CD4-positive, alpha-beta T cell treated with Interleukin-6 for 4 hours (primary cell): Measurements from ENCODE around the gene DYRK1A.
"Not testable (repeated sequence)": the region's sequence is repeated elsewhere in the genome, so short reads cannot be mapped to it uniquely, and the experiment has no call there.

ENCODE experiments used
- DNase-seq: peaks from one replicate; pipeline ENCODE4 v3.0.0-alpha.2; 2020; ENCODE audit warnings: mixed read lengths

Gene DYRK1A

GRCh38 chr21:37530901-37531351 is 164.4 kb downstream of the DYRK1A start:
- no peak for DNase-seq

- DNase-seq = no peak
Observed at GRCh38 chr21:37531431-37531932, 164.9 kb downstream of the DYRK1A start.

GRCh38 chr21:37532868-37533780 is 166.6 kb downstream of the DYRK1A start:
- no peak for DNase-seq

GRCh38 chr21:37534431-37534830 is 167.9 kb downstream of the DYRK1A start:
- DNase-seq = no peak

- no peak for DNase-seq
Observed at GRCh38 chr21:37535130-37535529, 168.6 kb downstream of the DYRK1A start.

- no peak for DNase-seq
Observed at GRCh38 chr21:37535672-37536071, 169.1 kb downstream of the DYRK1A start.

GRCh38 chr21:37536616-37537278 is 170.2 kb downstream of the DYRK1A start:
- DNase-seq = no peak

GRCh38 chr21:37537391-37537996 is 170.9 kb downstream of the DYRK1A start:
- DNase-seq = no peak

GRCh38 chr21:37538971-37539590 is 172.5 kb downstream of the DYRK1A start:
- DNase-seq = no peak

- DNase-seq = not testable (repeated sequence)
Observed at GRCh38 chr21:37541128-37541527, 174.6 kb downstream of the DYRK1A start.

GRCh38 chr21:37542512-37542911 is 175.9 kb downstream of the DYRK1A start:
- no peak for DNase-seq

GRCh38 chr21:37546299-37546908 is 179.8 kb downstream of the DYRK1A start:
- no peak for DNase-seq

GRCh38 chr21:37546949-37547614 is 180.5 kb downstream of the DYRK1A start:
- DNase-seq = no peak

GRCh38 chr21:37547615-37548200 is 181.1 kb downstream of the DYRK1A start:
- no peak for DNase-seq

- no peak for DNase-seq
Observed at GRCh38 chr21:37548521-37548981, 182.0 kb downstream of the DYRK1A start.

- not testable (repeated sequence) for DNase-seq
Observed at GRCh38 chr21:37549730-37550129, 183.2 kb downstream of the DYRK1A start.

GRCh38 chr21:37550157-37550556 is 183.6 kb downstream of the DYRK1A start:
- no peak for DNase-seq

GRCh38 chr21:37550618-37551330 is 184.2 kb downstream of the DYRK1A start:
- no peak for DNase-seq

- DNase-seq = no peak
Observed at GRCh38 chr21:37551331-37551992, 184.9 kb downstream of the DYRK1A start.

GRCh38 chr21:37551993-37552355 is 185.4 kb downstream of the DYRK1A start:
- no peak for DNase-seq
